Loucy (cell line): ENCODE measurements around the gene TOGARAM2.

Experiments
- EZH2phosphoT487 ChIP-seq: fragments of 200-600 bp; IDR thresholded peaks from 2 replicates; pipeline ENCODE4 v1.6.1; 2018; ENCODE audit warnings: antibody characterized with exemption, mild to moderate bottlenecking, moderate library complexity, borderline replicate concordance
- TF ChIP-seq, protein P1 (sequence below): fragments of 200-600 bp; sonication (generic); conservative IDR thresholded peaks from 2 replicates; pipeline ENCODE4 v1.5.1; 2014; ENCODE audit warnings: mild to moderate bottlenecking, antibody characterized with exemption, low read length

DNA sequence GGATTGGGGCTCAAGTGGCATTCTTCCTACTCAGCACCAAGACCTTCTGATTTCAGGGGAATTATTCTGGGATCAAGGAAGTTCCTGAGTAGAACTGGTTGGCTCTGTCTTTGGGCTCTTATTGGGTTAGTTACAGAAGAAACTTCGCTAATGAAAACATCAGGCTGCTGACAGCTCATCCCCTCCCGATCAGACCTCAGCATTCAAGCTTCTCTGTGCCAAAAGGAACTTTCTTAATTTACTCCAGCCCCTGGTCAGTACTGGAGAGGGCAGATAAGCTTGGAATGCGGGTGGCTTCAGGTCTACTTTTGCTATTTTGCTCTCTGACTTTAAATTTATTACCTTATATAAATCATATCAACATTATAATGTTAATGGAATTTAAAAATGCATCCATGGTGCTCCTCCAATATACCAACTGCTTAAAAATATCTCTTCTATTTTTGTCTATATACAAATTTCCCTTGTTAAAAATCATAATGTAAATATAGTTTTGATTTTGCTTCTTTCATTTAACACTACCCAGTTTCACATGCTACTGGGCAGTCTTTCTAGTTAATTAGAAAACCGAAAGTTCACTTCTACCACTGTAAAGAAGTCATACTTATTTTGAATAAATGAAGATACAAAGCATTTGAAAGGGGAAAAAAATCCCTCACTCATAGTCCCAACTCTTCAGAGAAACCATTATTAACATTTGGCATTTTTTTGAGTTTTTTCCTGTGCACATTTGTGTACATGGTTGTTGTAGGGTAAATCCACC, 58.8 kb downstream of the TOGARAM2 start:
- TF ChIP-seq, protein P1, sequence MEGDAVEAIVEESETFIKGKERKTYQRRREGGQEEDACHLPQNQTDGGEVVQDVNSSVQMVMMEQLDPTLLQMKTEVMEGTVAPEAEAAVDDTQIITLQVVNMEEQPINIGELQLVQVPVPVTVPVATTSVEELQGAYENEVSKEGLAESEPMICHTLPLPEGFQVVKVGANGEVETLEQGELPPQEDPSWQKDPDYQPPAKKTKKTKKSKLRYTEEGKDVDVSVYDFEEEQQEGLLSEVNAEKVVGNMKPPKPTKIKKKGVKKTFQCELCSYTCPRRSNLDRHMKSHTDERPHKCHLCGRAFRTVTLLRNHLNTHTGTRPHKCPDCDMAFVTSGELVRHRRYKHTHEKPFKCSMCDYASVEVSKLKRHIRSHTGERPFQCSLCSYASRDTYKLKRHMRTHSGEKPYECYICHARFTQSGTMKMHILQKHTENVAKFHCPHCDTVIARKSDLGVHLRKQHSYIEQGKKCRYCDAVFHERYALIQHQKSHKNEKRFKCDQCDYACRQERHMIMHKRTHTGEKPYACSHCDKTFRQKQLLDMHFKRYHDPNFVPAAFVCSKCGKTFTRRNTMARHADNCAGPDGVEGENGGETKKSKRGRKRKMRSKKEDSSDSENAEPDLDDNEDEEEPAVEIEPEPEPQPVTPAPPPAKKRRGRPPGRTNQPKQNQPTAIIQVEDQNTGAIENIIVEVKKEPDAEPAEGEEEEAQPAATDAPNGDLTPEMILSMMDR, result no peak
- TF ChIP-seq EZH2phosphoT487, result no peak
